Astrocyte of the hippocampus (primary cell): ENCODE data around the gene ARHGAP44.

Source experiments
- DNase-seq: peaks from one replicate; pipeline ENCODE4 v3.0.0; 2011; ENCODE audit warnings: low read depth, low spot score

The ARHGAP44 gene

GRCh38 chr17:12789481-12790248 lies at the start of gene ARHGAP44:
Gene ARHGAP44, plus strand, starts transcription at chr17:12789498. Its CDS starts 341 bp downstream, at chr17:12789839.
- DNase-seq, result peak; percentile 87

- DNase-seq, result no peak
Measured at GRCh38 chr17:12739500-12739899, 49.8 kb upstream of the ARHGAP44 start.

GRCh38 chr17:12743046-12743445 lies 46.3 kb upstream of the ARHGAP44 start:
- no peak for DNase-seq

- no peak for DNase-seq
Measured at GRCh38 chr17:12744298-12744697, 45.0 kb upstream of the ARHGAP44 start.

- DNase-seq, result no peak
Measured at GRCh38 chr17:12744786-12745185, 44.5 kb upstream of the ARHGAP44 start.

- no peak for DNase-seq
Measured at GRCh38 chr17:12745486-12745885, 43.8 kb upstream of the ARHGAP44 start.

- no peak for DNase-seq
Measured at GRCh38 chr17:12756786-12757185, 32.5 kb upstream of the ARHGAP44 start.

GRCh38 chr17:12759090-12759489 lies 30.2 kb upstream of the ARHGAP44 start:
- DNase-seq, result no peak

GRCh38 chr17:12765548-12765947 lies 23.8 kb upstream of the ARHGAP44 start:
- DNase-seq, result peak; percentile 73

GRCh38 chr17:12768255-12768654 lies 21.0 kb upstream of the ARHGAP44 start:
- DNase-seq, result no peak

GRCh38 chr17:12769981-12770380 lies 19.3 kb upstream of the ARHGAP44 start:
- DNase-seq, result no peak

GRCh38 chr17:12773153-12773552 lies 16.1 kb upstream of the ARHGAP44 start:
- DNase-seq, result no peak

GRCh38 chr17:12789075-12789480 lies 220 bp upstream of the ARHGAP44 start:
- DNase-seq, result no peak

- peak; percentile 1 for DNase-seq
Measured at GRCh38 chr17:12790249-12791106, 1.2 kb downstream of the ARHGAP44 start.

GRCh38 chr17:12794919-12795532 lies 5.7 kb downstream of the ARHGAP44 start:
- DNase-seq, result no peak

- no peak for DNase-seq
Measured at GRCh38 chr17:12800855-12801365, 11.6 kb downstream of the ARHGAP44 start.

GRCh38 chr17:12806630-12807029 lies 17.3 kb downstream of the ARHGAP44 start:
- DNase-seq, result no peak

- DNase-seq, result no peak
Measured at GRCh38 chr17:12808723-12809122, 19.4 kb downstream of the ARHGAP44 start.

GRCh38 chr17:12812877-12813276 lies 23.6 kb downstream of the ARHGAP44 start:
- no peak for DNase-seq

- DNase-seq, result no peak
Measured at GRCh38 chr17:12813664-12814063, 24.4 kb downstream of the ARHGAP44 start.

- no peak for DNase-seq
Measured at GRCh38 chr17:12814718-12815117, 25.4 kb downstream of the ARHGAP44 start.

- DNase-seq, result no peak
Measured at GRCh38 chr17:12815642-12816141, 26.4 kb downstream of the ARHGAP44 start.
